Activated CD8-positive, alpha-beta T cell treated with anti-CD3 and anti-CD28 coated beads for 36 hours (primary cell): ENCODE measurements around the gene FAM162A. TPM values are rescaled to one million over a fixed set of nuclear protein-coding genes. Genes with fewer than 3 reads are reported as not detected.

Experiments used
- ATAC-seq: fragments of 200-7000 bp; cut with Tn5 transposase; one replicate; pipeline ENCODE4 v1.10.0; 2021; ENCODE audit warnings: mild to moderate bottlenecking, moderate library complexity
- CTCF ChIA-PET: fragments of 350-600 bp; sonication (Branson Sonifier 250); formaldehyde crosslinking; loops from one replicate; lab custom pipeline; 2021; ENCODE audit warnings: antibody characterized with exemption; lab: Charles Lee
- POLR2A ChIA-PET: fragments of 350-600 bp; sonication (Branson Sonifier 250); formaldehyde crosslinking; loops from one replicate; lab custom pipeline; 2021; ENCODE audit warnings: antibody characterized with exemption; lab: Charles Lee
- DNase-seq: peaks from one replicate; pipeline ENCODE4 v3.0.0-alpha.2; 2020
- H3K27ac Mint-ChIP-seq: one replicate; pipeline ENCODE4 v1.8.0; 2021; ENCODE audit warnings: mild to moderate bottlenecking, mixed read lengths
- H3K27me3 Mint-ChIP-seq: one replicate; pipeline ENCODE4 v1.8.0; 2021; ENCODE audit warnings: mixed read lengths
- H3K36me3 Mint-ChIP-seq: one replicate; pipeline ENCODE4 v1.8.0; 2021; ENCODE audit warnings: low read depth, mixed read lengths
- H3K4me1 Mint-ChIP-seq: one replicate; pipeline ENCODE4 v1.8.0; 2021; ENCODE audit warnings: low read depth, mixed read lengths
- H3K4me3 Mint-ChIP-seq: one replicate; pipeline ENCODE4 v1.8.0; 2021; ENCODE audit warnings: mild to moderate bottlenecking, moderate library complexity, mixed read lengths
- H3K9me3 Mint-ChIP-seq: one replicate; pipeline ENCODE4 v1.8.0; 2021; ENCODE audit warnings: mixed read lengths
- CTCF ChIP-seq: fragments of 200-600 bp; IDR thresholded peaks from one replicate; pipeline ENCODE4 v1.8.0; 2022; ENCODE audit warnings: antibody characterized with exemption, mild to moderate bottlenecking
- intact Hi-C: fragments of 100-400 bp; cut with micrococcal nuclease; formaldehyde crosslinking; loops from one replicate; pipeline ENCODE4 v1.10.0; 2022
- total RNA-seq, 2 experiments: library from RNA; stranded (reverse); gene quantifications; one replicate each; pipeline ENCODE4 v1.2.3, GENCODE V29; 2021

Gene FAM162A
- total RNA-seq, 2 experiments from 2014 or later, result 202 to 204 TPM

- Mint-ChIP-seq H3K9me3 (no peaks in the 10 kb centered on the region), H3K27me3 (no peaks in the 10 kb centered on the region), H3K4me3 (no peak overlapping the region), H3K36me3 (peaks cover 10% of the 10 kb centered on the region), H3K27ac (peak overlapping the region; percentile 38), H3K4me1 (no peaks in the 10 kb centered on the region)
- TF ChIP-seq CTCF, result no peak
- DNase-seq (no peak), ATAC-seq (no peak)
- CTCF ChIA-PET, result no interaction called here
- intact Hi-C loops, result no loop called here
- POLR2A ChIA-PET, result no interaction called here
These were observed 72.1 kb downstream of the FAM162A start for GRCh38 chr3:122456074-122456473.

- ChIA-PET POLR2A (interaction anchor here (0.9 kb wide), 1 partner anchor 57 kb away, joined by 3 read pairs; the partner anchor contains the start of gene KPNA1), CTCF (interaction anchor here (0.8 to 1.8 kb wide), 9 partner anchors 18 to 230 kb away, joined by 3 to 17 read pairs (median 3); partner anchors contain the start of genes PARP14 and WDR5B)
- H3K4me3 Mint-ChIP-seq, result no peak overlapping the region
- H3K36me3 Mint-ChIP-seq, result peaks cover 20% of the 10 kb centered on the region
- H3K27ac Mint-ChIP-seq, result peak overlapping the region; percentile 52
- H3K4me1 Mint-ChIP-seq, result peaks cover 7% of the 10 kb centered on the region
- no peak for TF ChIP-seq CTCF
- intact Hi-C loops, result no loop called here
- no peaks in the 10 kb centered on the region for H3K9me3 Mint-ChIP-seq
- no peaks in the 10 kb centered on the region for H3K27me3 Mint-ChIP-seq
- DNase-seq, result no peak
- no peak for ATAC-seq
These were observed 73.7 kb downstream of the FAM162A start for GRCh38 chr3:122457706-122458105.

GRCh38 chr3:122458992-122459391 lies 75.0 kb downstream of the FAM162A start:
- intact Hi-C loops, result no loop called here
- H3K27me3 Mint-ChIP-seq, result no peaks in the 10 kb centered on the region
- peak; percentile 70 for TF ChIP-seq CTCF
- POLR2A ChIA-PET, result no interaction called here
- H3K4me1 Mint-ChIP-seq, result peaks cover 7% of the 10 kb centered on the region
- H3K4me3 Mint-ChIP-seq, result no peak overlapping the region
- H3K27ac Mint-ChIP-seq, result no peak overlapping the region
- ATAC-seq (no peak), DNase-seq (no peak)
- no peaks in the 10 kb centered on the region for H3K9me3 Mint-ChIP-seq
- peaks cover 22% of the 10 kb centered on the region for H3K36me3 Mint-ChIP-seq
- CTCF ChIA-PET, result interaction anchor here (0.7 to 1.8 kb wide), 11 partner anchors 20 to 228 kb away, joined by 3 to 17 read pairs (median 3); partner anchors contain the start of genes PARP14 and WDR5B

- intact Hi-C loops, result no loop called here
- Mint-ChIP-seq H3K27ac (no peak overlapping the region), H3K4me1 (peaks cover 14% of the 10 kb centered on the region), H3K9me3 (no peaks in the 10 kb centered on the region), H3K27me3 (no peaks in the 10 kb centered on the region), H3K36me3 (peaks cover 23% of the 10 kb centered on the region), H3K4me3 (no peak overlapping the region)
- ATAC-seq, result no peak
- POLR2A ChIA-PET, result no interaction called here
- DNase-seq, result no peak
- CTCF ChIA-PET, result interaction anchor here (0.7 to 1.2 kb wide), 3 partner anchors 79 to 487 kb away, joined by 3 read pairs; no protein-coding TSS in a partner anchor
- TF ChIP-seq CTCF, result no peak
These were observed 77.8 kb downstream of the FAM162A start for GRCh38 chr3:122461806-122462205.

Other genes with a start within 250 kb of the FAM162A start
- gene CASR, start 200.5 kb upstream of the FAM162A start, total RNA-seq, result not detected
- gene CSTA, start 58.9 kb upstream of the FAM162A start, total RNA-seq, result not detected
- gene MIX23, start 951 bp upstream of the FAM162A start, total RNA-seq, result 100 to 1,000 TPM; 154 to 168 TPM
- gene WDR5B, start 31.9 kb downstream of the FAM162A start, total RNA-seq, result 1 to 10 TPM; 3.2 to 3.4 TPM
- 10 to 100 TPM; 46.6 to 47.4 TPM for gene KPNA1, start 130.8 kb downstream of the FAM162A start, total RNA-seq
- gene PARP9, start 180.1 kb downstream of the FAM162A start, total RNA-seq, result 10 to 100 TPM; 17.8 to 18.5 TPM
- gene DTX3L, start 180.2 kb downstream of the FAM162A start, total RNA-seq, result 10 to 100 TPM; 22.1 to 25.9 TPM
- 10 to 100 TPM; 13.3 to 14.0 TPM for gene PARP15, start 193.5 kb downstream of the FAM162A start, total RNA-seq